Breast epithelium (tissue), 4 donors: Measurements from ENCODE around the gene FAM151A. TPM values are rescaled to one million over a fixed set of nuclear protein-coding genes. Genes with fewer than 3 reads are reported as not detected.

Experiments used
- DNase-seq, 2 donors: peaks; one replicate each; pipeline ENCODE4 v3.0.0-alpha.2; 2019; ENCODE audit warnings: low spot score in 2 of 2
- H3K27ac ChIP-seq, 2 donors: fragments of 200-600 bp; sonication (generic) in 1 of 2; one replicate each; pipeline ENCODE4 v1.5.1; 2016 to 2019; ENCODE audit warnings: mild to moderate bottlenecking in 1 of 2
- H3K27me3 ChIP-seq, 2 donors: fragments of 200-600 bp; sonication (generic) in 1 of 2; one replicate each; pipeline versions ENCODE4 v1.5.1 to v1.6.0; 2017 to 2019; ENCODE audit warnings: control low read depth in 1 of 2, mild to moderate bottlenecking in 1 of 2
- H3K36me3 ChIP-seq: fragments of 200-600 bp; one replicate; pipeline ENCODE4 v1.5.1; 2019
- H3K4me1 ChIP-seq, 2 donors: fragments of 200-600 bp; sonication (generic); one replicate each; pipeline ENCODE4 v1.5.1; 2016 to 2019; ENCODE audit warnings: control low read depth in 1 of 2
- H3K4me3 ChIP-seq, 3 donors: fragments of 200-600 bp; sonication (generic); 1 replicate in 2 of 3; 2 replicates in 1 of 3; pipeline ENCODE4 v1.5.1; 2016 to 2019; ENCODE audit warnings: mild to moderate bottlenecking in 3 of 3, moderate library complexity in 2 of 3
- H3K9me3 ChIP-seq, 2 donors: fragments of 200-600 bp; sonication (generic) in 1 of 2; one replicate each; pipeline ENCODE4 v1.5.1; 2016 to 2019; ENCODE audit warnings: control low read depth in 1 of 2
- CTCF ChIP-seq, 3 donors: fragments of 450-650 bp; IDR thresholded peaks; one replicate each; pipeline ENCODE4 v1.5.1; 2016 to 2017; ENCODE audit warnings: antibody characterized with exemption in 3 of 3, mild to moderate bottlenecking in 3 of 3, moderate library complexity in 3 of 3
- POLR2A ChIP-seq: fragments of 450-650 bp; IDR thresholded peaks from one replicate; pipeline ENCODE4 v1.6.1; 2016; ENCODE audit warnings: antibody characterized with exemption, mild to moderate bottlenecking, moderate library complexity
- POLR2AphosphoS5 ChIP-seq, 3 donors: sonication (generic); formaldehyde crosslinking; IDR thresholded peaks; one replicate each; pipeline ENCODE4 v1.6.1; 2017; ENCODE audit warnings: antibody characterized with exemption in 3 of 3
- intact Hi-C: fragments of 100-400 bp; cut with DNase I; formaldehyde crosslinking; loops from one replicate; pipeline ENCODE4 v1.15.1; 2023; ENCODE audit warnings: low total_unique reads
- total RNA-seq, 3 donors: library from RNA; depleted of rRNA; stranded (reverse); fragments of >200 nt; gene quantifications; one replicate each; pipeline ENCODE4 v1.1.0, GENCODE V29; 2016

FAM151A gene
- total RNA-seq, 3 donors from 2014 or later = 0.16 to 0.33 TPM; not detected in 1

GRCh38 chr1:54580856-54581550 is 42.3 kb downstream of the FAM151A start:
- Histone ChIP-seq H3K36me3 (no peaks in the 10 kb centered on the region), H3K27ac (peak overlapping the region; percentile 82 to 87), H3K4me1 (peaks cover 3 to 16% of the 10 kb centered on the region in 2 donors), H3K27me3 (no peaks in the 10 kb centered on the region), H3K9me3 (no peaks in the 10 kb centered on the region), H3K4me3 (no peak overlapping the region)
- intact Hi-C loops = no loop called here
- no peak for DNase-seq
- TF ChIP-seq POLR2A = no peak
- no peak for TF ChIP-seq CTCF (IDR thresholded peaks at IDR 0.05)
- no peak for TF ChIP-seq POLR2AphosphoS5 (IDR thresholded peaks at IDR 0.05)

- peaks cover 3 to 16% of the 10 kb centered on the region in 2 donors for H3K4me1 ChIP-seq
- H3K4me3 ChIP-seq = no peak overlapping the region
- peak in 1 of 2 donors; percentile 59 for DNase-seq
- no peaks in the 10 kb centered on the region for H3K27me3 ChIP-seq
- H3K36me3 ChIP-seq = no peaks in the 10 kb centered on the region
- intact Hi-C loops = no loop called here
- TF ChIP-seq CTCF (IDR thresholded peaks at IDR 0.05) = no peak
- TF ChIP-seq POLR2AphosphoS5 (IDR thresholded peaks at IDR 0.05) = no peak
- peak overlapping the region; percentile 82 to 87 for H3K27ac ChIP-seq
- no peaks in the 10 kb centered on the region for H3K9me3 ChIP-seq
These were observed 44.0 kb downstream of the FAM151A start for GRCh38 chr1:54579337-54579781.

- peaks cover 3 to 16% of the 10 kb centered on the region in 2 donors for H3K4me1 ChIP-seq
- H3K36me3 ChIP-seq = no peaks in the 10 kb centered on the region
- H3K27me3 ChIP-seq = no peaks in the 10 kb centered on the region
- intact Hi-C loops = no loop called here
- H3K9me3 ChIP-seq = no peaks in the 10 kb centered on the region
- H3K4me3 ChIP-seq = no peak overlapping the region
- TF ChIP-seq CTCF (IDR thresholded peaks at IDR 0.05) = no peak
- TF ChIP-seq POLR2A = no peak
- TF ChIP-seq POLR2AphosphoS5 (IDR thresholded peaks at IDR 0.05) = no peak
- DNase-seq = peak in 1 of 2 donors; percentile 53
- H3K27ac ChIP-seq = peak overlapping the region in 1 of 2 donors; percentile 36
These were observed 45.7 kb downstream of the FAM151A start for GRCh38 chr1:54577612-54578011.

- H3K4me3 ChIP-seq = no peak overlapping the region
- no peaks in the 10 kb centered on the region for H3K27me3 ChIP-seq
- DNase-seq = no peak
- intact Hi-C loops = no loop called here
- H3K27ac ChIP-seq = no peak overlapping the region
- no peaks in the 10 kb centered on the region for H3K36me3 ChIP-seq
- H3K9me3 ChIP-seq = no peaks in the 10 kb centered on the region
- H3K4me1 ChIP-seq = peaks cover 3 to 9% of the 10 kb centered on the region in 2 donors
- no peak for TF ChIP-seq CTCF (IDR thresholded peaks at IDR 0.05)
- no peak for TF ChIP-seq POLR2A
- no peak for TF ChIP-seq POLR2AphosphoS5 (IDR thresholded peaks at IDR 0.05)
These were observed 47.6 kb downstream of the FAM151A start for GRCh38 chr1:54575605-54576290.

GRCh38 chr1:54575161-54575560 is 48.2 kb downstream of the FAM151A start:
- DNase-seq = no peak
- TF ChIP-seq CTCF (IDR thresholded peaks at IDR 0.05) = no peak
- TF ChIP-seq POLR2AphosphoS5 (IDR thresholded peaks at IDR 0.05) = no peak
- TF ChIP-seq POLR2A = no peak
- Histone ChIP-seq H3K9me3 (no peaks in the 10 kb centered on the region), H3K4me1 (peaks cover 3 to 9% of the 10 kb centered on the region in 2 donors), H3K27me3 (no peaks in the 10 kb centered on the region), H3K27ac (no peak overlapping the region), H3K4me3 (no peak overlapping the region), H3K36me3 (no peaks in the 10 kb centered on the region)
- intact Hi-C loops = no loop called here
